Karpas-422 (cell line): ENCODE results near the gene SORBS1. TPM values are rescaled to one million over a fixed set of nuclear protein-coding genes. Genes with fewer than 3 reads are reported as not detected.

Experiments
- DNase-seq: peaks from one replicate; pipeline ENCODE4 v3.0.0-alpha.2; 2015
- H2AFZ ChIP-seq: fragments of 200-600 bp; sonication (generic); 2 replicates; pipeline ENCODE4 v1.6.1; 2014; ENCODE audit warnings: antibody characterized with exemption, low read length, mixed read lengths
- H3K27ac ChIP-seq: fragments of 200-600 bp; sonication (generic); 2 replicates; pipeline ENCODE4 v1.5.1; 2014; ENCODE audit warnings: mild to moderate bottlenecking, low read length, moderate library complexity
- H3K27me3 ChIP-seq: fragments of 200-600 bp; sonication (generic); 2 replicates; pipeline ENCODE4 v1.6.1; 2014; ENCODE audit warnings: low read length, mixed read lengths
- H3K36me3 ChIP-seq: fragments of 200-600 bp; sonication (generic); 2 replicates; pipeline ENCODE4 v1.6.1; 2014; ENCODE audit warnings: low read length, mixed read lengths; ENCODE audit not compliant: insufficient read depth
- H3K4me1 ChIP-seq: fragments of 200-600 bp; sonication (generic); 2 replicates; pipeline ENCODE4 v1.6.1; 2014; ENCODE audit warnings: mild to moderate bottlenecking, low read length, mixed read lengths
- H3K4me2 ChIP-seq: fragments of 200-600 bp; sonication (generic); 2 replicates; pipeline ENCODE4 v1.6.1; 2014; ENCODE audit warnings: low read length, low read depth, mild to moderate bottlenecking; ENCODE audit not compliant: poor library complexity, severe bottlenecking
- H3K4me3 ChIP-seq: fragments of 200-600 bp; sonication (generic); 2 replicates; pipeline ENCODE4 v1.5.1; 2014; ENCODE audit warnings: mild to moderate bottlenecking, antibody characterized with exemption, low read length, mixed read lengths
- H3K79me2 ChIP-seq: fragments of 200-600 bp; sonication (generic); 2 replicates; pipeline ENCODE4 v1.6.1; 2014; ENCODE audit warnings: mild to moderate bottlenecking, low read length, mixed read lengths
- H3K9ac ChIP-seq: fragments of 200-600 bp; sonication (generic); 2 replicates; pipeline ENCODE4 v1.6.0; 2014; ENCODE audit warnings: low read length
- H3K9me2 ChIP-seq: fragments of 200-600 bp; sonication (generic), shearing (Covaris generic); replicated peaks from 2 replicates; pipeline ENCODE4 v1.6.0; 2014; ENCODE audit warnings: mild to moderate bottlenecking, low read length, moderate library complexity; ENCODE audit not compliant: insufficient read depth
- H3K9me3 ChIP-seq: fragments of 300-700, 200-600 bp; sonication (generic); 2 replicates; pipeline ENCODE4 v1.6.1; 2014; ENCODE audit warnings: low read length, mixed read lengths
- H4K20me1 ChIP-seq: fragments of 200-600 bp; sonication (generic); 2 replicates; pipeline ENCODE4 v1.6.1; 2014; ENCODE audit warnings: mild to moderate bottlenecking, antibody characterized with exemption, low read length, low read depth; ENCODE audit not compliant: insufficient read depth
- total RNA-seq: library from RNA; depleted of rRNA; stranded (reverse); fragments of >200 nt; shearing (Covaris generic); gene quantifications from 2 replicates; pipeline ENCODE4 v1.2.3, GENCODE V29; 2014; ENCODE audit warnings: low replicate concordance

Gene SORBS1
- total RNA-seq, 1 experiment from 2014 or later: 0.15 TPM

DNA sequence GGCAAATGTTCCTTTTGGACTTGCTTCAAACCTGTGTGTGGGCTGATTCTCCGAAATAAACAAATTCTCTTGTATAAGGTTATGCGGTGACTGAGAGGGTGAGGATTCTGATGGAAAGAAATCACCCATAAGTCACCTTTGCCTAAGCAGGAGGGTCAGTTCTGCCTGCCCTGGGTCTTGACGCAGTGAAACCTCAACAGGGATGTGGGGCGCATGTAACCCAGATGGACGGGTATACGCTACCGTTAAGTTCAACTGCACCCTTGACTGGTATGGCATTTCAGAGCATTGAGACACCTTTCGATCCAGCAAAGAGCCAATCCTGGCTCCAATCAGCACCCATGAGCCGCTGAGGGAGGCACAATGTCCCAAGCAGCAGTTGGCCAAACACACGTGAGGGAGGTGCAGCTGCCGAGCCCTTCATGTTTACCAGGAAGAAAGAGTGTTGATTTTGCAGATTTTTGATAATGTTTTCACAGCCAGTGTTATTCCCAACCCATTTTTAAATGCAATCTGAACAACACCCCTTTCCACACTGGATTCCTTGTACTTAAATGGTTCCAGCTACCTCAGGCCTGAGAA, 48.1 kb downstream of the SORBS1 start:
- Histone ChIP-seq H3K79me2 (no peaks in the 10 kb centered on the region), H2AFZ (no peak overlapping the region), H3K36me3 (no peaks in the 10 kb centered on the region), H3K9me3 (no peaks in the 10 kb centered on the region), H3K4me1 (peaks cover 9% of the 10 kb centered on the region), H3K9me2 (no peaks in the 10 kb centered on the region), H3K4me2 (no peak overlapping the region), H3K9ac (no peak overlapping the region), H4K20me1 (no peaks in the 10 kb centered on the region), H3K4me3 (no peak overlapping the region), H3K27ac (no peak overlapping the region), H3K27me3 (no peaks in the 10 kb centered on the region)
- DNase-seq: no peak

- H4K20me1 ChIP-seq: no peaks in the 10 kb centered on the region
- H2AFZ ChIP-seq: no peak overlapping the region
- no peaks in the 10 kb centered on the region for H3K36me3 ChIP-seq
Observed at GRCh38 chr10:95511314-95511713, 49.9 kb downstream of the SORBS1 start.

GRCh38 chr10:95509251-95509650, 51.9 kb downstream of the SORBS1 start:
- no peaks in the 10 kb centered on the region for H3K9me3 ChIP-seq
- H3K4me3 ChIP-seq: no peak overlapping the region
- H2AFZ ChIP-seq: no peak overlapping the region
- no peak overlapping the region for H3K4me2 ChIP-seq
- H3K36me3 ChIP-seq: no peaks in the 10 kb centered on the region
- H4K20me1 ChIP-seq: no peaks in the 10 kb centered on the region
- no peaks in the 10 kb centered on the region for H3K9me2 ChIP-seq
- no peak overlapping the region for H3K9ac ChIP-seq
- DNase-seq: no peak
- H3K27ac ChIP-seq: no peak overlapping the region
- H3K4me1 ChIP-seq: no peaks in the 10 kb centered on the region
- H3K27me3 ChIP-seq: no peaks in the 10 kb centered on the region
- no peaks in the 10 kb centered on the region for H3K79me2 ChIP-seq

More at GRCh38 chr10:95511314-95511713, 49.9 kb downstream of the SORBS1 start:
- Histone ChIP-seq H3K9me2 (no peaks in the 10 kb centered on the region), H3K4me2 (no peak overlapping the region), H3K27me3 (no peaks in the 10 kb centered on the region), H3K79me2 (no peaks in the 10 kb centered on the region), H3K9me3 (no peaks in the 10 kb centered on the region), H3K4me3 (no peak overlapping the region), H3K4me1 (no peaks in the 10 kb centered on the region), H3K27ac (no peak overlapping the region), H3K9ac (no peak overlapping the region)
- no peak for DNase-seq

DNA sequence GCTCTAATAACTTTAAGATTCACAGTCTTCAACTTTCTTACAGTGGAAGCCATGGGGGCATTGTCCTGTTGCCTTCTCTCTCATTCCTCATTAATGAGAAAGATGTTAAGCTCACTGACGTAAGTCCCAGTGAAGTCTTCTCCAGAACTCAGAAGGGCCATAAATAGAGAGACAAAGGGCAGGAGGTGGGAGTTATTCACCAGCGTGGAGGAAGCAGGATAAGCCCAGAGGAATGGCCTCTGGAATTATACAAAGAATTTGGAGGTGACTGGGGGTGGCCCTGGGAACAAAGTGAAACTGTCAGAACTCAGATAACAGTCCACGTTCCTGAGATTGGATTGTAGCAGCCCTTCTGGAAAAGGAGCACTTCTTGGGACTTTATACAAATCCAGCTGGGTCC, 52.4 kb downstream of the SORBS1 start:
- no peak overlapping the region for H2AFZ ChIP-seq
- H3K27ac ChIP-seq: no peak overlapping the region
- no peaks in the 10 kb centered on the region for H3K9me2 ChIP-seq
- H3K79me2 ChIP-seq: no peaks in the 10 kb centered on the region
- no peak overlapping the region for H3K4me2 ChIP-seq
- no peaks in the 10 kb centered on the region for H3K27me3 ChIP-seq
- no peak for DNase-seq
- no peak overlapping the region for H3K4me3 ChIP-seq
- no peaks in the 10 kb centered on the region for H3K4me1 ChIP-seq
- H4K20me1 ChIP-seq: no peaks in the 10 kb centered on the region
- no peak overlapping the region for H3K9ac ChIP-seq
- no peaks in the 10 kb centered on the region for H3K9me3 ChIP-seq
- no peaks in the 10 kb centered on the region for H3K36me3 ChIP-seq

DNA sequence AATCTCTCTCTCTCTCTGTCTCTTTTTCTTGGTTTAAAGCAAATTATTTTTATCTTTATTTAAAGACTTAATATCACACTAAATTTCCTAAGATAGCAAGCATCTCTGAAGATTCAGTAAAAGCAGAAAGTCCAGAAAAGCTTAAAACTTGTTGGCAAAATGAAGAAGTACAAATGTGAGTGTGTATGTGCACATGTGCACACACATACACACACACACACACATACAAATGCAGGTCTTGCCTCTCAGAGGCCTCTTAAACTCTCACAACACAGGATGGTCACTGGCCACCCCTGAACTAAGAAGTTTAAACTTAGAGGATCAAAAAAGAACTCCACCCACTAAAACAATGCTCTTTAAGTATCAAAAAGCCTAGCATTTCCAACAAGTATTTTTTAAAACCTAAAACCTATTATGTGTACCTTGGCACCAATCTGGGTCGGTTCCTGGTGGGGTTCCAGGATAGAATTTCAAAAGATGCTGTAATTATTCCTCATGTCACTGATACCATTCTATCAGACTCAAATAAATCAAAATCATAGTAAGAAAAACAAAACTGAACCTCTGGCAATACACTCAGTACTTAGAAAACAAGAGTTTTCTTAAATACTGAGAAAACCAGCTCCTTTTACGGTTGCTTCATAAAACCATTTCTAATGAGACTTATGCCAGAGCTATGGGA, 55.0 kb downstream of the SORBS1 start:
- Histone ChIP-seq H3K9me2 (no peaks in the 10 kb centered on the region), H4K20me1 (no peaks in the 10 kb centered on the region), H3K9me3 (no peaks in the 10 kb centered on the region), H3K36me3 (no peaks in the 10 kb centered on the region), H3K27ac (no peak overlapping the region), H3K4me1 (no peaks in the 10 kb centered on the region), H3K79me2 (no peaks in the 10 kb centered on the region), H3K9ac (no peak overlapping the region), H3K4me3 (no peak overlapping the region), H3K4me2 (no peak overlapping the region), H3K27me3 (no peaks in the 10 kb centered on the region), H2AFZ (no peak overlapping the region)
- DNase-seq: no peak

- Histone ChIP-seq H3K27me3 (no peaks in the 10 kb centered on the region), H3K4me1 (no peaks in the 10 kb centered on the region), H3K4me3 (no peak overlapping the region), H3K27ac (no peak overlapping the region), H3K36me3 (no peaks in the 10 kb centered on the region), H3K79me2 (no peaks in the 10 kb centered on the region), H3K4me2 (no peak overlapping the region), H3K9me3 (no peaks in the 10 kb centered on the region), H4K20me1 (no peaks in the 10 kb centered on the region), H3K9ac (no peak overlapping the region), H3K9me2 (no peaks in the 10 kb centered on the region), H2AFZ (no peak overlapping the region)
- no peak for DNase-seq
Observed at GRCh38 chr10:95505641-95506040, 55.5 kb downstream of the SORBS1 start.

GRCh38 chr10:95505084-95505610, 56.0 kb downstream of the SORBS1 start:
- Histone ChIP-seq H3K4me2 (no peak overlapping the region), H3K79me2 (no peaks in the 10 kb centered on the region), H4K20me1 (no peaks in the 10 kb centered on the region), H3K36me3 (no peaks in the 10 kb centered on the region), H3K9me2 (no peaks in the 10 kb centered on the region), H3K9ac (no peak overlapping the region), H3K27ac (no peak overlapping the region), H2AFZ (no peak overlapping the region), H3K4me3 (no peak overlapping the region), H3K27me3 (no peaks in the 10 kb centered on the region), H3K9me3 (no peaks in the 10 kb centered on the region), H3K4me1 (no peaks in the 10 kb centered on the region)
- DNase-seq: no peak

GRCh38 chr10:95504246-95504691, 56.9 kb downstream of the SORBS1 start:
- Histone ChIP-seq H2AFZ (no peak overlapping the region), H3K9me3 (no peaks in the 10 kb centered on the region), H3K4me2 (no peak overlapping the region), H3K27me3 (no peaks in the 10 kb centered on the region), H3K79me2 (no peaks in the 10 kb centered on the region), H3K4me3 (no peak overlapping the region), H3K9me2 (no peaks in the 10 kb centered on the region), H3K4me1 (no peaks in the 10 kb centered on the region), H3K9ac (no peak overlapping the region), H3K27ac (no peak overlapping the region), H4K20me1 (no peaks in the 10 kb centered on the region), H3K36me3 (no peaks in the 10 kb centered on the region)
- no peak for DNase-seq
